HepG2 (cell line): ENCODE results near the gene DUSP16. TPM values are rescaled to one million over a fixed set of nuclear protein-coding genes. Genes with fewer than 3 reads are reported as not detected.

ENCODE experiments used
- CCDC6 ChIP-seq: sonication (generic); formaldehyde crosslinking; IDR thresholded peaks from 2 replicates; pipeline ENCODE4 v1.8.1; 2022; ENCODE audit warnings: mild to moderate bottlenecking, missing genetic modification reagents, moderate library complexity
- MED1 ChIP-seq: sonication (generic); formaldehyde crosslinking; IDR thresholded peaks from 2 replicates; pipeline ENCODE4 v1.4.0; 2020; ENCODE audit warnings: missing genetic modification reagents
- MTA3 ChIP-seq: sonication (generic); formaldehyde crosslinking; IDR thresholded peaks from 2 replicates; pipeline ENCODE4 v1.4.0; 2020; ENCODE audit warnings: missing genetic modification reagents
- NCOA1 ChIP-seq: sonication (generic); formaldehyde crosslinking; IDR thresholded peaks from 2 replicates; pipeline ENCODE4 v1.9.0; 2021; ENCODE audit warnings: missing genetic modification reagents
- NFYC ChIP-seq: IDR thresholded peaks from 2 replicates; pipeline ENCODE4 v1.6.1; 2016; ENCODE audit warnings: missing genetic modification reagents, missing compliant biosample characterization
- RBM39 ChIP-seq: fragments of 200-400 bp; formaldehyde crosslinking; IDR thresholded peaks from one replicate; pipeline ENCODE4 v1.6.1; 2018; ENCODE audit warnings: antibody characterized with exemption, mild to moderate bottlenecking, low read depth, low read length; ENCODE audit not compliant: poor library complexity, severe bottlenecking
- REL ChIP-seq: sonication (generic); formaldehyde crosslinking; conservative IDR thresholded peaks from 2 replicates; pipeline ENCODE4 v1.8.0; 2022; ENCODE audit warnings: mild to moderate bottlenecking, missing genetic modification reagents, moderate library complexity
- ZMAT3 ChIP-seq: sonication (generic); formaldehyde crosslinking; conservative IDR thresholded peaks from 2 replicates; pipeline ENCODE4 v1.7.0; 2021; ENCODE audit warnings: missing genetic modification reagents
- ZNF337 ChIP-seq: sonication (generic); formaldehyde crosslinking; IDR thresholded peaks from 2 replicates; pipeline ENCODE4 v1.5.1; 2020; ENCODE audit warnings: missing genetic modification reagents, low read depth, mild to moderate bottlenecking, borderline replicate concordance
- ZNF549 ChIP-seq: sonication (generic); formaldehyde crosslinking; IDR thresholded peaks from 2 replicates; pipeline ENCODE4 v1.5.0; 2020; ENCODE audit warnings: missing genetic modification reagents
- ZNF674 ChIP-seq: sonication (generic); formaldehyde crosslinking; IDR thresholded peaks from 2 replicates; pipeline ENCODE4 v1.5.0; 2020; ENCODE audit warnings: low read depth, mild to moderate bottlenecking, missing genetic modification reagents
- ZNF780A ChIP-seq: sonication (generic); formaldehyde crosslinking; IDR thresholded peaks from 2 replicates; pipeline ENCODE4 v1.8.0; 2022; ENCODE audit warnings: mild to moderate bottlenecking, missing genetic modification reagents, moderate library complexity
- ZNF850 ChIP-seq: sonication (generic); formaldehyde crosslinking; conservative IDR thresholded peaks from 2 replicates; pipeline ENCODE4 v1.9.0; 2021; ENCODE audit warnings: mild to moderate bottlenecking, missing genetic modification reagents
- polyA plus RNA-seq, 8 experiments: library from polyadenylated mRNA; depleted of rRNA in 3 of 8; stranded (reverse) in 7 of 8; unstranded in 1 of 8; fragments of >200 nt; fragmentation: Illumina TruSeq in 4 of 8; extraction: Trizol in 4 of 8; gene quantifications; 2 replicates each; pipeline versions ENCODE4 v1.2.1 to v1.2.3, GENCODE V29; 2011 to 2016; ENCODE audit warnings: low read depth in 4 of 8, missing spikeins in 1 of 8, mixed read lengths in 1 of 8; ENCODE audit not compliant: insufficient read depth in 1 of 8
- total RNA-seq, 5 experiments: library from RNA; depleted of rRNA; stranded (reverse); fragments of >200 nt; fragmentation: Illumina TruSeq; extraction: Trizol; gene quantifications; 2 replicates each; pipeline ENCODE4 v1.2.3, GENCODE V29; 2016; ENCODE audit warnings: low read depth in 1 of 5
- TF ChIP-seq, protein P1 (sequence below): IDR thresholded peaks from 2 replicates; pipeline ENCODE4 v1.6.1; 2012; ENCODE audit warnings: low read length, improper control_type of control experiment
- TF ChIP-seq, protein P2 (sequence below): IDR thresholded peaks from 2 replicates; pipeline ENCODE4 v1.6.1; 2016; ENCODE audit warnings: low read depth, control low read depth
- TF ChIP-seq, protein P3 (sequence below): sonication (generic); formaldehyde crosslinking; IDR thresholded peaks from 2 replicates; pipeline ENCODE4 v1.5.0; 2020; ENCODE audit warnings: missing genetic modification reagents
- TF ChIP-seq, protein P4 (sequence below), 2 experiments: fragments of 450-650 bp in 1 of 2; sonication (generic) in 1 of 2; formaldehyde crosslinking; IDR thresholded peaks; 2 replicates each; pipeline versions ENCODE4 v1.5.0 to v1.8.0; 2020 to 2022; ENCODE audit warnings: mild to moderate bottlenecking in 1 of 2, missing genetic modification reagents in 1 of 2
- TF ChIP-seq, protein P5 (sequence below): sonication (generic); formaldehyde crosslinking; IDR thresholded peaks from 2 replicates; pipeline ENCODE4 v1.4.0; 2020; ENCODE audit warnings: missing genetic modification reagents
- TF ChIP-seq, protein P6 (sequence below): sonication (generic); formaldehyde crosslinking; IDR thresholded peaks from 2 replicates; pipeline ENCODE4 v1.5.0; 2020; ENCODE audit warnings: mild to moderate bottlenecking, missing genetic modification reagents

DUSP16 gene
- total and polyA plus RNA-seq, 2 of the 13 experiments (the other 11 are each of a cell fraction or from before 2014, with no cell fraction given) = 45.7 to 46.6 TPM

DNA sequence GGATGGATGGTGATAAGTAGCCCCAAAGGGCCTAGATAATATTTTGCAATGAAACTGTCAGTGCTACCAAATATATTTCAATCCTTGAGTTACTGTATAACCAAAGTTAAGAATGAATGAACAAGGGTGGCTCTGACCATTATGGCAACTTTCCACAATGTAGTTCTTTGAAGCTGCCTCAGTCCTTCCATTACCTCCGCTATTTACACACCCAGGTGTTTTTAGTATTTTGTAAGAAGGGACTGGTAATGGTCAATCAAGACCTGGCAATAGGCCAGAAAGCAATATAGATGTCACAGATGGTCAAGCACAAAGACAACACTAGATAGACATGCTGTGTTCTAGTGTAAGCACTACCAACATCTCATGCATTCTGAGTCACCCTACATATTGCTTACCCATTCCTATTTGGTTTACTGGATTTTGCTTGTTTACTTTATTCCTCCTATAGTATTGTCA is 16.3 kb downstream of the DUSP16 start (continued):
- TF ChIP-seq, protein P1, sequence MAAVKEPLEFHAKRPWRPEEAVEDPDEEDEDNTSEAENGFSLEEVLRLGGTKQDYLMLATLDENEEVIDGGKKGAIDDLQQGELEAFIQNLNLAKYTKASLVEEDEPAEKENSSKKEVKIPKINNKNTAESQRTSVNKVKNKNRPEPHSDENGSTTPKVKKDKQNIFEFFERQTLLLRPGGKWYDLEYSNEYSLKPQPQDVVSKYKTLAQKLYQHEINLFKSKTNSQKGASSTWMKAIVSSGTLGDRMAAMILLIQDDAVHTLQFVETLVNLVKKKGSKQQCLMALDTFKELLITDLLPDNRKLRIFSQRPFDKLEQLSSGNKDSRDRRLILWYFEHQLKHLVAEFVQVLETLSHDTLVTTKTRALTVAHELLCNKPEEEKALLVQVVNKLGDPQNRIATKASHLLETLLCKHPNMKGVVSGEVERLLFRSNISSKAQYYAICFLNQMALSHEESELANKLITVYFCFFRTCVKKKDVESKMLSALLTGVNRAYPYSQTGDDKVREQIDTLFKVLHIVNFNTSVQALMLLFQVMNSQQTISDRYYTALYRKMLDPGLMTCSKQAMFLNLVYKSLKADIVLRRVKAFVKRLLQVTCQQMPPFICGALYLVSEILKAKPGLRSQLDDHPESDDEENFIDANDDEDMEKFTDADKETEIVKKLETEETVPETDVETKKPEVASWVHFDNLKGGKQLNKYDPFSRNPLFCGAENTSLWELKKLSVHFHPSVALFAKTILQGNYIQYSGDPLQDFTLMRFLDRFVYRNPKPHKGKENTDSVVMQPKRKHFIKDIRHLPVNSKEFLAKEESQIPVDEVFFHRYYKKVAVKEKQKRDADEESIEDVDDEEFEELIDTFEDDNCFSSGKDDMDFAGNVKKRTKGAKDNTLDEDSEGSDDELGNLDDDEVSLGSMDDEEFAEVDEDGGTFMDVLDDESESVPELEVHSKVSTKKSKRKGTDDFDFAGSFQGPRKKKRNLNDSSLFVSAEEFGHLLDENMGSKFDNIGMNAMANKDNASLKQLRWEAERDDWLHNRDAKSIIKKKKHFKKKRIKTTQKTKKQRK = no peak
- TF ChIP-seq CCDC6 (CRISPR knock-in tag) = no peak
- no peak for TF ChIP-seq RBM39
- TF ChIP-seq, protein P2, sequence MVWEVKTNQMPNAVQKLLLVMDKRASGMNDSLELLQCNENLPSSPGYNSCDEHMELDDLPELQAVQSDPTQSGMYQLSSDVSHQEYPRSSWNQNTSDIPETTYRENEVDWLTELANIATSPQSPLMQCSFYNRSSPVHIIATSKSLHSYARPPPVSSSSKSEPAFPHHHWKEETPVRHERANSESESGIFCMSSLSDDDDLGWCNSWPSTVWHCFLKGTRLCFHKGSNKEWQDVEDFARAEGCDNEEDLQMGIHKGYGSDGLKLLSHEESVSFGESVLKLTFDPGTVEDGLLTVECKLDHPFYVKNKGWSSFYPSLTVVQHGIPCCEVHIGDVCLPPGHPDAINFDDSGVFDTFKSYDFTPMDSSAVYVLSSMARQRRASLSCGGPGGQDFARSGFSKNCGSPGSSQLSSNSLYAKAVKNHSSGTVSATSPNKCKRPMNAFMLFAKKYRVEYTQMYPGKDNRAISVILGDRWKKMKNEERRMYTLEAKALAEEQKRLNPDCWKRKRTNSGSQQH (CRISPR knock-in tag) = 0 out of 2 replicates have a peak, but pooled peaks have one; percentile 74
- no peak for TF ChIP-seq ZNF674 (CRISPR knock-in tag)
- TF ChIP-seq, protein P3, sequence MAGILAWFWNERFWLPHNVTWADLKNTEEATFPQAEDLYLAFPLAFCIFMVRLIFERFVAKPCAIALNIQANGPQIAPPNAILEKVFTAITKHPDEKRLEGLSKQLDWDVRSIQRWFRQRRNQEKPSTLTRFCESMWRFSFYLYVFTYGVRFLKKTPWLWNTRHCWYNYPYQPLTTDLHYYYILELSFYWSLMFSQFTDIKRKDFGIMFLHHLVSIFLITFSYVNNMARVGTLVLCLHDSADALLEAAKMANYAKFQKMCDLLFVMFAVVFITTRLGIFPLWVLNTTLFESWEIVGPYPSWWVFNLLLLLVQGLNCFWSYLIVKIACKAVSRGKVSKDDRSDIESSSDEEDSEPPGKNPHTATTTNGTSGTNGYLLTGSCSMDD (CRISPR knock-in tag) = no peak
- no peak for TF ChIP-seq NCOA1 (CRISPR knock-in tag)
- peak; percentile 94 for TF ChIP-seq MED1 (CRISPR knock-in tag)
- TF ChIP-seq ZMAT3 = no peak
- TF ChIP-seq, protein P4, sequence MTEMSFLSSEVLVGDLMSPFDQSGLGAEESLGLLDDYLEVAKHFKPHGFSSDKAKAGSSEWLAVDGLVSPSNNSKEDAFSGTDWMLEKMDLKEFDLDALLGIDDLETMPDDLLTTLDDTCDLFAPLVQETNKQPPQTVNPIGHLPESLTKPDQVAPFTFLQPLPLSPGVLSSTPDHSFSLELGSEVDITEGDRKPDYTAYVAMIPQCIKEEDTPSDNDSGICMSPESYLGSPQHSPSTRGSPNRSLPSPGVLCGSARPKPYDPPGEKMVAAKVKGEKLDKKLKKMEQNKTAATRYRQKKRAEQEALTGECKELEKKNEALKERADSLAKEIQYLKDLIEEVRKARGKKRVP (CRISPR knock-in tag; IDR thresholded peaks at IDR 0.05) = peak in 1 of 2 experiments; percentile 75; a peak in 1 of 4 replicates
- TF ChIP-seq ZNF780A (CRISPR knock-in tag) = 0 out of 2 replicates have a peak, but pooled peaks have one; percentile 58
- TF ChIP-seq ZNF337 (CRISPR knock-in tag) = no peak
- no peak for TF ChIP-seq ZNF549 (CRISPR knock-in tag)
- no peak for TF ChIP-seq MTA3 (CRISPR knock-in tag)
- TF ChIP-seq, protein P5, sequence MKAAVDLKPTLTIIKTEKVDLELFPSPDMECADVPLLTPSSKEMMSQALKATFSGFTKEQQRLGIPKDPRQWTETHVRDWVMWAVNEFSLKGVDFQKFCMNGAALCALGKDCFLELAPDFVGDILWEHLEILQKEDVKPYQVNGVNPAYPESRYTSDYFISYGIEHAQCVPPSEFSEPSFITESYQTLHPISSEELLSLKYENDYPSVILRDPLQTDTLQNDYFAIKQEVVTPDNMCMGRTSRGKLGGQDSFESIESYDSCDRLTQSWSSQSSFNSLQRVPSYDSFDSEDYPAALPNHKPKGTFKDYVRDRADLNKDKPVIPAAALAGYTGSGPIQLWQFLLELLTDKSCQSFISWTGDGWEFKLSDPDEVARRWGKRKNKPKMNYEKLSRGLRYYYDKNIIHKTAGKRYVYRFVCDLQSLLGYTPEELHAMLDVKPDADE = no peak
- no peak for TF ChIP-seq REL (CRISPR knock-in tag)
- TF ChIP-seq, protein P6, sequence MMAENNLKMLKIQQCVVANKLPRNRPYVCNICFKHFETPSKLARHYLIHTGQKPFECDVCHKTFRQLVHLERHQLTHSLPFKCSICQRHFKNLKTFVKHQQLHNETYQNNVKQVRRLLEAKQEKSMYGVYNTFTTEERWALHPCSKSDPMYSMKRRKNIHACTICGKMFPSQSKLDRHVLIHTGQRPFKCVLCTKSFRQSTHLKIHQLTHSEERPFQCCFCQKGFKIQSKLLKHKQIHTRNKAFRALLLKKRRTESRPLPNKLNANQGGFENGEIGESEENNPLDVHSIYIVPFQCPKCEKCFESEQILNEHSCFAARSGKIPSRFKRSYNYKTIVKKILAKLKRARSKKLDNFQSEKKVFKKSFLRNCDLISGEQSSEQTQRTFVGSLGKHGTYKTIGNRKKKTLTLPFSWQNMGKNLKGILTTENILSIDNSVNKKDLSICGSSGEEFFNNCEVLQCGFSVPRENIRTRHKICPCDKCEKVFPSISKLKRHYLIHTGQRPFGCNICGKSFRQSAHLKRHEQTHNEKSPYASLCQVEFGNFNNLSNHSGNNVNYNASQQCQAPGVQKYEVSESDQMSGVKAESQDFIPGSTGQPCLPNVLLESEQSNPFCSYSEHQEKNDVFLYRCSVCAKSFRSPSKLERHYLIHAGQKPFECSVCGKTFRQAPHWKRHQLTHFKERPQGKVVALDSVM = no peak
- TF ChIP-seq ZNF850 (CRISPR knock-in tag) = no peak
- TF ChIP-seq NFYC (CRISPR knock-in tag) = no peak
